BJ (cell line): ENCODE results near the gene SMURF1. TPM values are rescaled to one million over a fixed set of nuclear protein-coding genes. Genes with fewer than 3 reads are reported as not detected.

Experiments
- CTCF ChIA-PET: fragments of 350-600 bp; formaldehyde crosslinking; extraction: SDS; loops from one replicate; lab custom pipeline; 2021; ENCODE audit warnings: antibody characterized with exemption, inconsistent platforms; lab: Yijun Ruan, JAX
- POLR2A ChIA-PET: fragments of 300-600 bp; sonication (Branson Sonifier 250); formaldehyde crosslinking; extraction: SDS; loops from one replicate; lab custom pipeline; 2021; ENCODE audit warnings: antibody characterized with exemption; lab: Charles Lee
- DNase-seq: peaks from one replicate; pipeline ENCODE4 v3.0.0-alpha.2; 2011; ENCODE audit warnings: low read depth
- H3K27me3 ChIP-seq: 2 replicates; pipeline ENCODE4 v1.6.0; 2011; ENCODE audit warnings: low read length; ENCODE audit not compliant: control insufficient read depth, insufficient read depth
- H3K36me3 ChIP-seq: 2 replicates; pipeline ENCODE4 v1.5.1; 2011; ENCODE audit warnings: low read length; ENCODE audit not compliant: control insufficient read depth, insufficient read depth
- H3K4me3 ChIP-seq: 2 replicates; pipeline ENCODE4 v1.5.1; 2011; ENCODE audit warnings: low read depth, mild to moderate bottlenecking, control low read depth, low read length
- polyA plus RNA-seq: library from polyadenylated mRNA; depleted of rRNA; stranded (reverse); fragments of >200 nt; gene quantifications from 2 replicates; pipeline ENCODE4 v1.2.3, GENCODE V29; 2011
- TF ChIP-seq, protein P1 (sequence below): IDR thresholded peaks from 2 replicates; pipeline ENCODE4 v1.5.1; 2011; ENCODE audit warnings: low read depth, mild to moderate bottlenecking, control low read depth, inconsistent platforms, low read length, moderate library complexity; ENCODE audit not compliant: insufficient read depth

The SMURF1 gene
- polyA plus RNA-seq, 1 experiment, result 15.4 TPM

DNA sequence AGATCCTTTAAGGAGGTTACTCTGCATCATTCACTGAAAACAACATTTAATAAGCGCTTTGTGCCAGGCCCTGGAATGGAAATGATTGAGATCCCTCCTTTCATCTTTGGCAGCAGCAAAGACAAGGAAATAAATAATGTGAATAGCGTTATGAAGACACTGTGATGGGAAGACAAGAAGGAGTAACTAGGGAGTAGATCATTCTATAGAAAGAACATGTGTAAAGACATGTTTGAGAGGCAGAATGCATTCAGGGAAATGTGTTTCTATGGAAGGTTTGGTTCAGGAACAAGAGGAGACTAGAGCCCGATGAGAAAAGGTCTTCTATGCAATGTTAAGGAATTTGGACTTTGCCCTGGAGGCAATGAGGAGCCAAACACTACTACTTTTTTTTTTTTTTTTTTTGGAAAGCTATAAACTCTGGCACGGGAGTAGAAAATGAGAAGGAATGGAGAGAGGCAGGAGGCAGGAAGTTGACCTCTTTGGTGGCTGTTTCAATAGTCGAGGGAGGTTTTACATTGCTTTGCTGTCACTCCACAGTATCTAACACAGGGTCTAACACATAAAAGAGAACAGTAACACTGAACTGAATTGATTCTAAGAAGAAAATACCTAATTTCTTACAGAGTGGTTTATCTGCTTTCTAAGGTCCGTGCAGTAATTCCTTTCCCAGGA is 44.9 kb downstream of the SMURF1 start:
- TF ChIP-seq, protein P1, sequence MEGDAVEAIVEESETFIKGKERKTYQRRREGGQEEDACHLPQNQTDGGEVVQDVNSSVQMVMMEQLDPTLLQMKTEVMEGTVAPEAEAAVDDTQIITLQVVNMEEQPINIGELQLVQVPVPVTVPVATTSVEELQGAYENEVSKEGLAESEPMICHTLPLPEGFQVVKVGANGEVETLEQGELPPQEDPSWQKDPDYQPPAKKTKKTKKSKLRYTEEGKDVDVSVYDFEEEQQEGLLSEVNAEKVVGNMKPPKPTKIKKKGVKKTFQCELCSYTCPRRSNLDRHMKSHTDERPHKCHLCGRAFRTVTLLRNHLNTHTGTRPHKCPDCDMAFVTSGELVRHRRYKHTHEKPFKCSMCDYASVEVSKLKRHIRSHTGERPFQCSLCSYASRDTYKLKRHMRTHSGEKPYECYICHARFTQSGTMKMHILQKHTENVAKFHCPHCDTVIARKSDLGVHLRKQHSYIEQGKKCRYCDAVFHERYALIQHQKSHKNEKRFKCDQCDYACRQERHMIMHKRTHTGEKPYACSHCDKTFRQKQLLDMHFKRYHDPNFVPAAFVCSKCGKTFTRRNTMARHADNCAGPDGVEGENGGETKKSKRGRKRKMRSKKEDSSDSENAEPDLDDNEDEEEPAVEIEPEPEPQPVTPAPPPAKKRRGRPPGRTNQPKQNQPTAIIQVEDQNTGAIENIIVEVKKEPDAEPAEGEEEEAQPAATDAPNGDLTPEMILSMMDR, result no peak
- ChIA-PET POLR2A (no interaction called here), CTCF (no interaction called here)
- no peaks in the 10 kb centered on the region; the same call in 1 of the 2 replicates for H3K36me3 ChIP-seq
- H3K4me3 ChIP-seq, result no peak overlapping the region
- no peaks in the 10 kb centered on the region for H3K27me3 ChIP-seq
- DNase-seq, result no peak

DNA sequence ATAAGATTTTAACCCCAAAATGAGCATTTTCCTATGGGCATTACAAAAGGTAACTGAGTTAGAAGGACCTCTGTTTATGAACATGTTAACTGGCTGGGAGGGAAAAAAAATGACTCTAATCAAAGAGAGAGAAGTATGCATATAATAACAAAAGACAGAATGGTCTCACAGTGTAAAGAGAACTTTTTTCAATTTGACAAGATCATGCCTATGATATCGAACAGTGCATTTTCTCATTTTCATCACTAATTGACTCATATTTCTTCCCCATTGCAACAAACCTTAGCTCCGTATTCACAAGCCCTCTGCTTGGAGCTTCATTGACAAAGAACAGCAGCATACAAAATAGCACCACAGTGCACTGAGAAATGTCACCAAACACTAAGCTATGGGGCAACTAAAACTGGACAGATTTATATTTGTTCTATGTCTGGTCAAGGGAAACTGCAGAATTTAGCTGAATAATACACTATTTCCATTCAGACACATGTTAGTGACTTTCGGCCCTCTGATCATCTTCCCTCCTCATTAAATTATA is 45.6 kb downstream of the SMURF1 start:
- H3K4me3 ChIP-seq, result no peak overlapping the region
- ChIA-PET POLR2A (no interaction called here), CTCF (no interaction called here)
- TF ChIP-seq, protein P1, result no peak
- no peaks in the 10 kb centered on the region for H3K27me3 ChIP-seq
- no peaks in the 10 kb centered on the region; the same call in 1 of the 2 replicates for H3K36me3 ChIP-seq
- no peak for DNase-seq

DNA sequence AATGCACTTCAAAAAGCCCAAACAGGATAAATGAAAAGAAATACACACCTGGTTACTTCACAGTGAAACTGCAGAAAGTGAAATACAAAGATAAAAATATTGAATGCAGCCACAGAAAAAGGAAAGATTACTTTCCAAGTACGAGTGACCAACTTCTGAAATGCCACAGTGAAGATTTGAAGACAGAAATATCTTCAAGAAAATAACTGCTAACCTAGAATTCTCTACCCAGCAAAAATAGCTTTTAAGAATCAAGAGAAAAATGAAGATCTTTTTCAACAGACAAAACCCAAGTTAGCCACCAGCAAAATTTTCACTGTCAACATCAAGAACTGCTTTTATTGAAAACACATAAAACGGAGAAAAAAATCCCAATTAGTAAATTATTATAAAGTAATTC is 46.2 kb downstream of the SMURF1 start:
- no peak for DNase-seq
- Histone ChIP-seq H3K27me3 (no peaks in the 10 kb centered on the region), H3K4me3 (no peak overlapping the region), H3K36me3 (no peaks in the 10 kb centered on the region; the same call in 1 of the 2 replicates)
- ChIA-PET POLR2A (no interaction called here), CTCF (no interaction called here)
- TF ChIP-seq, protein P1, result no peak

DNA sequence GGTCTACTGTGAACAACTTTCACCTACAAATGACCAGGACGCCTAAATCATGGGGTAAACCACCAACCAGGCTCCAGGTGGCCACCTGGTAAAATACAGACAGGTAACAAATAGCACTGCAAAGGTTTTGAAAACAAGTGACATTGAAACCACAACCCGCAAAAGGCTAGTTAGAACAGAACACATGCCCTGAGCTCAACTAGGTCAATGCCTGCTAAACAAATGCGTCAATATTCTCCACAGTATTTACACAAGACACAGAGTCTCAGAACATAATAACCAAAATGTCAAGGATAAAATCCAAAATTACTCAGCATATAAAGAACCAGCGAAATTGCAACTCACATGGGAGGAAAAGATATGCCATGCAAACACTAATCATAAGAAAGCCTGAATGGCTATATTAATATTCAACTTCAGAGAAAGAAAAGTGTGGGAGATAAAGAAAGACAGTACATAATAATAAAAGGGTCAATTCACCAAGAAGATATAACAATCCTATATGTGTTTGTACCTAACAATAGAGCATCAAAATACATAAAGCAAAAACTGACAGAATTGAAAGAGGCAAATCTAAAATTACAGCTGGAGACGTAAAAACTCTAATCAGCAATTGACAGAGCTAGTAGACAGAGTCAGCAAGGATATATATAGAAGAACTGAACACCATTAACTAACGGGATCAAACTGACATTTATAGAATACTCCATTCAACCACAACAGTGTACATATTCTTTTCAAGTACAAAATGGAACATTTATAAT is 47.6 kb downstream of the SMURF1 start:
- CTCF ChIA-PET, result interaction anchor here (0.6 kb wide), 1 partner anchor 51 kb away, joined by 3 read pairs; no protein-coding TSS in a partner anchor
- no peak overlapping the region for H3K4me3 ChIP-seq

More for the DNA sequence above, 47.6 kb downstream of the SMURF1 start:
- TF ChIP-seq, protein P1, result no peak
- POLR2A ChIA-PET, result no interaction called here
- DNase-seq, result no peak
- H3K27me3 ChIP-seq, result no peaks in the 10 kb centered on the region
- H3K36me3 ChIP-seq, result no peaks in the 10 kb centered on the region; the same call in 1 of the 2 replicates
